Activated naive CD4-positive, alpha-beta T cell (primary cell): ENCODE data around the gene IL22RA1.

Source experiments
- DNase-seq, 4 experiments: peaks; one replicate each; lab custom pipeline; 2025; lab: John Stamatoyannopoulos, UW

Gene IL22RA1

GRCh38 chr1:24167008-24167407 is 24.1 kb upstream of the IL22RA1 start:
- DNase-seq: no peak

- DNase-seq: no peak
Measured at GRCh38 chr1:24165500-24165899, 22.6 kb upstream of the IL22RA1 start.

- DNase-seq: no peak
Measured at GRCh38 chr1:24164004-24164403, 21.1 kb upstream of the IL22RA1 start.

GRCh38 chr1:24162201-24162600 is 19.3 kb upstream of the IL22RA1 start:
- DNase-seq: no peak

GRCh38 chr1:24161270-24161669 is 18.3 kb upstream of the IL22RA1 start:
- no peak for DNase-seq

GRCh38 chr1:24159366-24159765 is 16.4 kb upstream of the IL22RA1 start:
- no peak for DNase-seq

GRCh38 chr1:24157918-24158481 is 15.1 kb upstream of the IL22RA1 start:
- DNase-seq: no peak

- no peak for DNase-seq
Measured at GRCh38 chr1:24156542-24157260, 13.8 kb upstream of the IL22RA1 start.

GRCh38 chr1:24155011-24155782 is 12.3 kb upstream of the IL22RA1 start:
- no peak for DNase-seq

GRCh38 chr1:24154215-24154614 is 11.3 kb upstream of the IL22RA1 start:
- no peak for DNase-seq

- DNase-seq: no peak
Measured at GRCh38 chr1:24152631-24153494, 9.9 kb upstream of the IL22RA1 start.

GRCh38 chr1:24151175-24151533 is 8.2 kb upstream of the IL22RA1 start:
- DNase-seq: no peak

- DNase-seq: peak; percentile 71 to 88 (median 84)
Measured at GRCh38 chr1:24150234-24151174, 7.6 kb upstream of the IL22RA1 start.

GRCh38 chr1:24149866-24150233 is 6.9 kb upstream of the IL22RA1 start:
- peak in 1 of 4 experiments; percentile 12 for DNase-seq

- no peak for DNase-seq
Measured at GRCh38 chr1:24147816-24148215, 4.9 kb upstream of the IL22RA1 start.

- DNase-seq: no peak
Measured at GRCh38 chr1:24147194-24147593, 4.3 kb upstream of the IL22RA1 start.

- DNase-seq: no peak
Measured at GRCh38 chr1:24141311-24141997, 1.5 kb downstream of the IL22RA1 start.

- DNase-seq: no peak
Measured at GRCh38 chr1:24140741-24141181, 2.2 kb downstream of the IL22RA1 start.

- no peak for DNase-seq
Measured at GRCh38 chr1:24139841-24140425, 3.0 kb downstream of the IL22RA1 start.

- DNase-seq: no peak
Measured at GRCh38 chr1:24139222-24139489, 3.8 kb downstream of the IL22RA1 start.
